Testis (tissue), 2 donors: ENCODE data around the gene HSD17B3.

Experiments
- POLR2A ChIP-seq: fragments of 450-650 bp; IDR thresholded peaks from one replicate; pipeline ENCODE4 v1.6.1; 2017; ENCODE audit warnings: antibody characterized with exemption, mild to moderate bottlenecking, moderate library complexity
- TF ChIP-seq, protein P1 (sequence below), 3 experiments: fragments of 450-650 bp in 2 of 3; fragments of 200-600 bp in 1 of 3; sonication (generic) in 1 of 3; IDR thresholded peaks; one replicate each; pipeline ENCODE4 v1.5.1; 2016 to 2019; ENCODE audit warnings: antibody characterized with exemption in 3 of 3, mild to moderate bottlenecking in 2 of 3, moderate library complexity in 1 of 3

DNA sequence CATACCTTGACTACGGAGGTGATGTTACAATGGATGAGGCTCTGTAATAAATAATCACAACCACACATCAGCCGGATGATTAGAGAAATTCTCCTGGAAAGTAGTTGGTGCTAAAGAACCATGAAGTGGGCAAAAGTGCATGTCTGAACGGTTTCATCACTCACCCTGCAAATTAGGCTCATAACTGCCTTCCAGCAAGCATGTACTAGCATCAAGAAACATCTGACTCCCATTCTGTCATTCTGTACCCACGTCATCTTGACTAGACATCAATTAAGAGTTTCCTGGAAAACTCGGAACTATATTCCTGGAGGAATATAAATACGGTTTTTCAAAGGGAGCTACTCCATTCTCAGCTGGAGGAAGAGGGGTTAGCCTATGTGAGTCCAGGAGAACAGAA, 52.2 kb downstream of the HSD17B3 start:
- TF ChIP-seq, protein P1, sequence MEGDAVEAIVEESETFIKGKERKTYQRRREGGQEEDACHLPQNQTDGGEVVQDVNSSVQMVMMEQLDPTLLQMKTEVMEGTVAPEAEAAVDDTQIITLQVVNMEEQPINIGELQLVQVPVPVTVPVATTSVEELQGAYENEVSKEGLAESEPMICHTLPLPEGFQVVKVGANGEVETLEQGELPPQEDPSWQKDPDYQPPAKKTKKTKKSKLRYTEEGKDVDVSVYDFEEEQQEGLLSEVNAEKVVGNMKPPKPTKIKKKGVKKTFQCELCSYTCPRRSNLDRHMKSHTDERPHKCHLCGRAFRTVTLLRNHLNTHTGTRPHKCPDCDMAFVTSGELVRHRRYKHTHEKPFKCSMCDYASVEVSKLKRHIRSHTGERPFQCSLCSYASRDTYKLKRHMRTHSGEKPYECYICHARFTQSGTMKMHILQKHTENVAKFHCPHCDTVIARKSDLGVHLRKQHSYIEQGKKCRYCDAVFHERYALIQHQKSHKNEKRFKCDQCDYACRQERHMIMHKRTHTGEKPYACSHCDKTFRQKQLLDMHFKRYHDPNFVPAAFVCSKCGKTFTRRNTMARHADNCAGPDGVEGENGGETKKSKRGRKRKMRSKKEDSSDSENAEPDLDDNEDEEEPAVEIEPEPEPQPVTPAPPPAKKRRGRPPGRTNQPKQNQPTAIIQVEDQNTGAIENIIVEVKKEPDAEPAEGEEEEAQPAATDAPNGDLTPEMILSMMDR (IDR thresholded peaks at IDR 0.05): no peak
- TF ChIP-seq POLR2A: no peak
